GM21825 (cell line): ENCODE measurements around the gene CEPT1.

Experiments
- ATAC-seq: cut with Tn5 transposase; IDR thresholded peaks from one replicate; pipeline ENCODE4 v1.9.1; 2021; ENCODE audit warnings: mild to moderate bottlenecking, moderate library complexity; ENCODE audit not compliant: unreplicated experiment

The CEPT1 gene

GRCh38 chr1:111192074-111192473, 52.1 kb downstream of the CEPT1 start:
- ATAC-seq: no peak

- ATAC-seq: peak; percentile 57
Measured at GRCh38 chr1:111192658-111193519, 52.9 kb downstream of the CEPT1 start.

GRCh38 chr1:111193712-111194480, 53.9 kb downstream of the CEPT1 start:
- no peak for ATAC-seq

GRCh38 chr1:111195002-111195684, 55.1 kb downstream of the CEPT1 start:
- ATAC-seq: no peak

GRCh38 chr1:111196213-111196612, 56.2 kb downstream of the CEPT1 start:
- no peak for ATAC-seq

GRCh38 chr1:111197598-111198284, 57.7 kb downstream of the CEPT1 start:
- ATAC-seq: no peak

- no peak for ATAC-seq
Measured at GRCh38 chr1:111198836-111199235, 58.8 kb downstream of the CEPT1 start.

- ATAC-seq: no peak
Measured at GRCh38 chr1:111199329-111199728, 59.3 kb downstream of the CEPT1 start.

GRCh38 chr1:111199881-111200801, 60.1 kb downstream of the CEPT1 start, which contains the start of gene DENND2D:
TSS of gene DENND2D (minus strand) at chr1:111200646. CDS start at chr1:111200459, 187 bp downstream.
- ATAC-seq: no peak

GRCh38 chr1:111200802-111201161, 60.8 kb downstream of the CEPT1 start:
- ATAC-seq: no peak

GRCh38 chr1:111201275-111202090, 61.5 kb downstream of the CEPT1 start:
- no peak for ATAC-seq

- ATAC-seq: no peak
Measured at GRCh38 chr1:111202366-111202706, 62.3 kb downstream of the CEPT1 start.

- ATAC-seq: no peak
Measured at GRCh38 chr1:111202707-111203623, 62.9 kb downstream of the CEPT1 start.

- ATAC-seq: peak; percentile 54
Measured at GRCh38 chr1:111203681-111204200, 63.7 kb downstream of the CEPT1 start.

- ATAC-seq: peak; percentile 59
Measured at GRCh38 chr1:111204201-111204982, 64.4 kb downstream of the CEPT1 start.

GRCh38 chr1:111204983-111205713, 65.1 kb downstream of the CEPT1 start:
- ATAC-seq: no peak
